ENCODE measurements around the gene VTI1B. TPM values are rescaled to one million over a fixed set of nuclear protein-coding genes. Genes with fewer than 3 reads are reported as not detected.

VTI1B gene
- total and polyA plus RNA-seq, 12 donors, result 52.2 to 108 (median 82.2) TPM

DNA sequence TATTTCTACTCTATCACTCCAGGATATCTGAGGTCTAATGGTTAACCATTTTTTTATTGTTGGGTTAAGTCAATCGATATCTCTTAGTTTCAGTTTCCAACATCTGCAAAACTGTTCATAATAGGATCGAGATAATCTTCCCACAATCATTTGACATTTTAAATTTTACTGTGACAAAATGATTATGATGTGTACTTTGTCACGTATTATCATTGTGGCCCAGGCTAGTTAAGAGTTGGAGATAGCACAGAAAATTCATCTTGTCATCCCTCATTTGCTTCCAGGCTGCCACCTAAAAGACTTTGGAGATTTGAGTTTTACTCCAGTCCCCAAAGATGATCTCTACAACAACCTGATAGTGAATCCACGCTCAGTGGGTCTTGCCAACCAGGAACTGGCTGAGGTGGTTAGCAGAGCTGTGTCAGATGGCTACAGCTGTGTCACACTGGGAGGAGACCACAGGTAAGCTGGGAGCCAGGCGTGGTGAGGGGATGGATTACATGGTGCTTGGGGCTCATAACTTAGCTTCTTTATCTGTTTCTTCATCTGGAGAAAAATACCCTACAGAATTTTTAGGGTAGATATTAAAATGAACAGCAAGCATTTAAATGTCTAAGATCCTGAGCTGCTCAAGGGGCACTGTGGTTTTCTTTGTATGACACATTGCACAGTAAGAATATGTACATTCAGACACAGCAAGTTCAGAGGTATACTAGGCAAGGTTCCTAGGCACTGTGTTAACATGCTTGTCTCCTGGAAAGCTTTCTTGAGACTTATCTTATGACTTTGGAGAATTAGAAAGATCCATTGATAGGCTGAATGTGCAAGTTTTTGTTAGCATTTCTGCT lies 32.3 kb downstream of the VTI1B start:
- no peak overlapping the region for H3K27ac ChIP-seq
- H3K4me3 ChIP-seq, result no peak overlapping the region
- TF ChIP-seq POLR2A (IDR thresholded peaks at IDR 0.05), result no peak
- no peak for TF ChIP-seq CTCF (IDR thresholded peaks at IDR 0.05)
- no peaks in the 10 kb centered on the region for H3K4me1 ChIP-seq (replicated peaks in 1 of 2)
- 82 to 95% (median 90%) methylated on average over 5 of the region's 5 CpGs for WGBS, 4 donors
- peaks cover 0 to 15% of the 10 kb centered on the region in 2 donors for H3K36me3 ChIP-seq (replicated peaks in 1 of 2)
- intact Hi-C loops (cut with DNase I), result no loop called here
- DNase-seq, result no peak
- no peaks in the 10 kb centered on the region for H3K9me3 ChIP-seq (replicated peaks in 1 of 3)
- no peaks in the 10 kb centered on the region for H3K27me3 ChIP-seq

- Histone ChIP-seq H3K27ac (no peak overlapping the region), H3K9me3 (replicated peaks in 1 of 3) (no peaks in the 10 kb centered on the region), H3K27me3 (no peaks in the 10 kb centered on the region), H3K4me1 (replicated peaks in 1 of 2) (no peaks in the 10 kb centered on the region), H3K4me3 (no peak overlapping the region), H3K36me3 (replicated peaks in 1 of 2) (peaks cover 0 to 9% of the 10 kb centered on the region in 2 donors)
- intact Hi-C loops (cut with DNase I), result no loop called here
- WGBS, 4 donors, result 94 to 100% (median 97%) methylated on average over 1 of the region's 1 CpG
- no peak for TF ChIP-seq CTCF (IDR thresholded peaks at IDR 0.05)
- TF ChIP-seq POLR2A (IDR thresholded peaks at IDR 0.05), result no peak
- DNase-seq, result no peak
These were observed 33.0 kb downstream of the VTI1B start for GRCh38 chr14:67641480-67641879.

- 86 to 95% (median 93%) methylated on average over 3 of the region's 3 CpGs for WGBS, 4 donors
- TF ChIP-seq POLR2A (IDR thresholded peaks at IDR 0.05) (no peak), CTCF (IDR thresholded peaks at IDR 0.05) (no peak)
- intact Hi-C loops (cut with DNase I), result no loop called here
These were observed 35.8 kb downstream of the VTI1B start for GRCh38 chr14:67638642-67639041.

DNA sequence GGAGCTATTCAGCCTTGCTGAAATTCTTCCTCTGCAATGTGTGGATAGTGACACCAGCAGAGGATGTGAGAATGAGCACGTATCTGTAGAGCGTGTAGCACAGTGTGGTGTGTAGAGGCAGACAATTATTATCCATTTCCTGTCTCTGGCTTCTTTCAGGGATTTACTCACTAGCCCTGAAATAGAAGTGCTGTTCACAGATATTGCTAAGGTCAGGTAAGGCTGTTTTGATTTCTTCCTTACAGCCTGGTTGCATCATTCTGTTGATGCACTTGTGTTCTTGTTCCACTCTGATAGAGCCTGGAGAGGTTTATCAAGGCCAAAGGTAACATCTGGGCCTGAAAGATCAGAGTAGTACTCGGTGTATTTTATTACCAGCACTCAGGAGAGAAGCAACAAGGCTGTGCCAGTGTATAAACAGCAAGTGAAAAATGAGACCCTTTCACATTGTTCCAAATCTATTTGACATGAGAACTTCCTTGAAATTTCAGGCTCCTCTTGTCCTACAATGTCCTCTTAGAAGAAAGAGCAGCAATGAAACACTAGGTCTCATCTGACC lies 38.0 kb downstream of the VTI1B start:
- H3K4me1 ChIP-seq (replicated peaks in 1 of 2), result no peaks in the 10 kb centered on the region
- 76 to 83% (median 79%) methylated on average over 3 of the region's 3 CpGs for WGBS, 4 donors

More at GRCh38 chr14:67638642-67639041, 35.8 kb downstream of the VTI1B start:
- no peaks in the 10 kb centered on the region for H3K27me3 ChIP-seq
- H3K4me3 ChIP-seq, result no peak overlapping the region
- H3K27ac ChIP-seq, result no peak overlapping the region
- H3K36me3 ChIP-seq (replicated peaks in 1 of 2), result no peaks in the 10 kb centered on the region
- DNase-seq, result no peak
- H3K9me3 ChIP-seq (replicated peaks in 1 of 3), result no peaks in the 10 kb centered on the region
- no peaks in the 10 kb centered on the region for H3K4me1 ChIP-seq (replicated peaks in 1 of 2)

More for the DNA sequence above, 38.0 kb downstream of the VTI1B start:
- Histone ChIP-seq H3K36me3 (replicated peaks in 1 of 2) (no peaks in the 10 kb centered on the region), H3K4me3 (no peak overlapping the region), H3K9me3 (replicated peaks in 1 of 3) (no peaks in the 10 kb centered on the region), H3K27ac (no peak overlapping the region), H3K27me3 (no peaks in the 10 kb centered on the region)
- intact Hi-C loops (cut with DNase I), result no loop called here
- DNase-seq, result no peak
- TF ChIP-seq POLR2A (IDR thresholded peaks at IDR 0.05) (no peak), CTCF (IDR thresholded peaks at IDR 0.05) (no peak)
